Ascending aorta (tissue), 2 donors: ENCODE data around the gene ARHGDIB. TPM values are rescaled to one million over a fixed set of nuclear protein-coding genes. Genes with fewer than 3 reads are reported as not detected.

ENCODE experiments used
- DNase-seq, 2 donors: peaks; one replicate each; pipeline ENCODE4 v3.0.0-alpha.2; 2019; ENCODE audit warnings: low spot score in 2 of 2
- H3K27ac ChIP-seq, 2 donors: fragments of 200-600 bp; sonication (generic); one replicate each; pipeline ENCODE4 v1.5.1; 2016 to 2017; ENCODE audit warnings: mild to moderate bottlenecking in 1 of 2
- H3K27me3 ChIP-seq: fragments of 200-600 bp; sonication (generic); one replicate; pipeline ENCODE4 v1.5.1; 2017
- H3K36me3 ChIP-seq, 2 donors: fragments of 200-600 bp; sonication (generic); one replicate each; pipeline ENCODE4 v1.5.1; 2016
- H3K4me1 ChIP-seq, 2 donors: fragments of 200-600 bp; sonication (generic); one replicate each; pipeline ENCODE4 v1.5.1; 2016 to 2017; ENCODE audit warnings: mild to moderate bottlenecking in 1 of 2
- H3K4me3 ChIP-seq, 2 donors: fragments of 200-600 bp; sonication (generic); one replicate each; pipeline ENCODE4 v1.5.1; 2016 to 2017; ENCODE audit warnings: mild to moderate bottlenecking in 1 of 2
- H3K9me3 ChIP-seq, 2 donors: fragments of 200-600 bp; sonication (generic); one replicate each; pipeline ENCODE4 v1.5.1; 2016
- intact Hi-C: fragments of 100-400 bp; cut with DNase I; formaldehyde crosslinking; loops from one replicate; pipeline ENCODE4 v1.15.1; 2023
- total RNA-seq: library from RNA; depleted of rRNA; stranded (reverse); fragments of >200 nt; gene quantifications from one replicate; pipeline ENCODE4 v1.1.0, GENCODE V29; 2016
- TF ChIP-seq, protein P1 (sequence below), 3 experiments: fragments of 200-600 bp in 2 of 3; fragments of 450-650 bp in 1 of 3; sonication (generic) in 2 of 3; IDR thresholded peaks; one replicate each; pipeline ENCODE4 v1.5.1; 2016 to 2019; ENCODE audit warnings: antibody characterized with exemption in 3 of 3, mild to moderate bottlenecking in 1 of 3, moderate library complexity in 1 of 3

The ARHGDIB gene
- total RNA-seq, 1 donor from 2014 or later, result 87.1 TPM

DNA sequence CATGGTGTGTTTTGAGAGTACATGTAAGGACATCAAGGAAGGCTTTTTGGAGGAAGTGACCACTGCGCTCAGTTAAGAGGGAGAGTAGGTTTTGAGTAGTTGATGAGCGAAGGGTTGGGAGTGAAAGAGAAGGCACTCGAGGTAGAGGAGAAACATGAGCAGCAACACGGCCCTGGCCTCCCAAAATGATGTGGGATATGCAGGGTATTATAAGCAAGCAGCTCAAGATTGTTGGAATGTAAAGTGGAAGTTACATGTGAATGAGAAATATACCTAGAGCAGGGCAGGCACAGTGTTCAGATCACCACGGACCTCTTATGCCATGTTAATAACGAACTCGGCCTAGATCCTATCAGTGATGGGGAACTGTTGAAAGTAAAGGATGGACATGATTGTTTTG, 2.1 kb upstream of the ARHGDIB start:
- Histone ChIP-seq H3K9me3 (no peaks in the 10 kb centered on the region), H3K27me3 (no peaks in the 10 kb centered on the region), H3K27ac (no peak overlapping the region), H3K36me3 (no peaks in the 10 kb centered on the region), H3K4me3 (no peak overlapping the region), H3K4me1 (peaks cover 6 to 12% of the 10 kb centered on the region in 2 donors)
- intact Hi-C loops, result no loop called here
- DNase-seq, result no peak
- TF ChIP-seq, protein P1, sequence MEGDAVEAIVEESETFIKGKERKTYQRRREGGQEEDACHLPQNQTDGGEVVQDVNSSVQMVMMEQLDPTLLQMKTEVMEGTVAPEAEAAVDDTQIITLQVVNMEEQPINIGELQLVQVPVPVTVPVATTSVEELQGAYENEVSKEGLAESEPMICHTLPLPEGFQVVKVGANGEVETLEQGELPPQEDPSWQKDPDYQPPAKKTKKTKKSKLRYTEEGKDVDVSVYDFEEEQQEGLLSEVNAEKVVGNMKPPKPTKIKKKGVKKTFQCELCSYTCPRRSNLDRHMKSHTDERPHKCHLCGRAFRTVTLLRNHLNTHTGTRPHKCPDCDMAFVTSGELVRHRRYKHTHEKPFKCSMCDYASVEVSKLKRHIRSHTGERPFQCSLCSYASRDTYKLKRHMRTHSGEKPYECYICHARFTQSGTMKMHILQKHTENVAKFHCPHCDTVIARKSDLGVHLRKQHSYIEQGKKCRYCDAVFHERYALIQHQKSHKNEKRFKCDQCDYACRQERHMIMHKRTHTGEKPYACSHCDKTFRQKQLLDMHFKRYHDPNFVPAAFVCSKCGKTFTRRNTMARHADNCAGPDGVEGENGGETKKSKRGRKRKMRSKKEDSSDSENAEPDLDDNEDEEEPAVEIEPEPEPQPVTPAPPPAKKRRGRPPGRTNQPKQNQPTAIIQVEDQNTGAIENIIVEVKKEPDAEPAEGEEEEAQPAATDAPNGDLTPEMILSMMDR (IDR thresholded peaks at IDR 0.05), result no peak

DNA sequence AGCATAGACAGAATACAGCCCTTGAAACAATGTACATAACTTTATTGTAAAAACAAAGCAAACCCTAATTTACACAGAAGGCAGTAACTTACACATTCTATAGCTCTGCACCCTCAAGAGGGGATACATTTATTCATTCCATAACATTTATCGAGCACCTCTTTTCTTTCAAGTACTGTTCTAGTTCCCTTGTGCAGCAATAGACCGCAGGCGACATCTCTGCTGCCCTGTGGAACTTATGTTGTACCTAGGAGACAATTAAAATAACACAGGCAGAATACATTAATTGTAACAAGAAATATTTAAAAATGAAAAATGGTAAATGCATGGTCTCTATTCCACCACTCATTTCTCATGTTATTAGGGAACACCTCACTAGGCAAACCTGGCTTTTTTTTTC, 1.4 kb upstream of the ARHGDIB start:
- Histone ChIP-seq H3K4me3 (no peak overlapping the region), H3K27me3 (no peaks in the 10 kb centered on the region), H3K9me3 (no peaks in the 10 kb centered on the region), H3K4me1 (peaks cover 6 to 17% of the 10 kb centered on the region in 2 donors), H3K36me3 (no peaks in the 10 kb centered on the region), H3K27ac (no peak overlapping the region)
- intact Hi-C loops, result no loop called here
- TF ChIP-seq, protein P1 (IDR thresholded peaks at IDR 0.05), result no peak
- DNase-seq, result no peak

DNA sequence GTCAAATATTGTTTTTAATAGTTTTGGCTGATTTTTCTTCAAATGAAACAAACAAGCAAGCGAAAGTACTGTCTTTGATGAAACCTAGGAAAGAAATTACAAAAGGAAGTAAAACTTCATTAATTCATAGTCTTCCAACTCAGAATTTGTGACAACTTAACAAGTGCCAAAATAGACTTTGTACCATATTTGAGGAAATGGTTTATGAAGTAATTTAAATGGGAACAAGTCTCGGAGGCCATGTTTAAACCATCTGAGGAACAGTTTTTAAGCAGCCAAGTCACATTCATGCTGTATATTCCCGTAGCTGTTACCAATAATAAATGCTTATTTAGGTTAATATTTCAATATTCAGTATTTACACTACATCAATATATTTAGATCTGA, 745 bp upstream of the ARHGDIB start:
- intact Hi-C loops, result no loop called here
- Histone ChIP-seq H3K27ac (peak overlapping the region; percentile 70 to 78), H3K27me3 (no peaks in the 10 kb centered on the region), H3K4me3 (peak overlapping the region; percentile 52 to 66), H3K4me1 (peaks cover 6 to 24% of the 10 kb centered on the region in 2 donors), H3K36me3 (no peaks in the 10 kb centered on the region), H3K9me3 (no peaks in the 10 kb centered on the region)
- DNase-seq, result no peak
- TF ChIP-seq, protein P1 (IDR thresholded peaks at IDR 0.05), result no peak

DNA sequence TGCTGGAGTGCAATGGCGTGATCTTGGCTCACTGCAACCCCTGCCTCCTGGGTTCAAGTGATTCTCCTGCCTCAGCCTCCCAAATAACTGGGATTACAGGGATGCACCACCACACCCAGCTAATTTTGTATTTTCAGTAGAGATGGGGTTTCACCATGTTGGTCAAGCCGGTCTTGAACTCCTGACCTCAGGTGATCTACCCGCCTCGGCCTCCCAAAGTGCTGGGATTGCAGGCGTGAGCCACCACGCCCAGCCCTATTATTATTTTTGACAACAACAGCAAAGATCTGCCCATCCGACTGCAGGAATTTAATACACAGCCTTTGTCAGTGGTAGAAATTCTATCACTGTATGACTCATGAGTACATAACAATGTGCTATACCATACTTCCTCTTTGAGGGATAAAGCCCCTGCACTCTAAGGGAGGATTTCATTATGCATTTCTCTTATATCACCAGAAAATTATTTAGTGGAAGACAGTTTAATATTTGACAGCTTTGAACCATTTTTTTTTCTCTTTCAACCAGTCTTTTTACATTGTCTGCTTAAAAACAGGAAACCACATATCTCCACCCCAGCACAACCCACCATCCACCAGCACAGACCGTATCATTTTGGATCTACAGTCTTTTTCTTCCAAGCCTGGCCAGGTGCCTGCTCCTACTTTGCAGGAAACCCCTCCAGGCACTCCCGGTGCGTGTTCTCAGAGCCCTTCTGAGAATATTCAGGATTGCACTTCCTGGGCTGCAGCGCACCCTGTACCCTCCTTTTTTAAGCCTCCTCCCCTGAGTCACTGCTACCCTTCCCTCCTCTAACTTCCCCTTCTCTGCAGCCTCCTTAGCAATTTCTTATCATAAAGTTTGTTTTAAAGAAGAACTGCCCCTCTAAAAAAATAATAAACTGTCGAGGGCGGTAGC, 594 bp downstream of the ARHGDIB start:
- no peak for DNase-seq
- TF ChIP-seq, protein P1 (IDR thresholded peaks at IDR 0.05), result no peak
- Histone ChIP-seq H3K27ac (peak overlapping the region; percentile 70 to 78), H3K27me3 (no peaks in the 10 kb centered on the region), H3K4me3 (peak overlapping the region; percentile 52 to 66), H3K4me1 (peaks cover 6 to 24% of the 10 kb centered on the region in 2 donors), H3K9me3 (no peaks in the 10 kb centered on the region), H3K36me3 (no peaks in the 10 kb centered on the region)
- intact Hi-C loops, result no loop called here

DNA sequence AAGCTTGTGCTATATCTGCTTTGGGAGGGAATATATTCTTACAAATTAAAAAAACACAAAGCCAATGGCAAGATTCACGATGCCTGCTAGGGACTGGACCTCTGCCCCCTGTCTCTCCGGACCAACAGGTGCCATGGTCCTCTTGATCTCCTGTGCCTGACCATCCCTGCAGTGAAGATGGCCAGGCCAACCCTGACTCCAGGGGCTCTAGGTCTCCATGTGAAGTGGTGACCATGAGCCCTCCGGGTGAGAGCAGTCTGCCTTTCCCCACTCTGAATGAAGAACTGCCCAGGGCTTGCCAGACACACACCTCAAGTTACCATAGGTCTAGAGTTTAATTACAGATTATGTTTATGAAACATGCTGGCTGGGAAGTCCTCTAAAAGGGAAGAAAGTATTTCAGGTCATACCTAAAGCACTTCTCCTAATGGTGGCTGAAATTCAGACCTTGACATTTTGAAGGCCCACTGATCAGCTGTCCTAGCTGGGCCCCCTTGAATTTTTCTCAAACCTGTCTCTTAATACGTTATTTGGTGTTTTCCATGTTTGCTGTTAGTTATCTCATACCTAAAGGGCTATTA, 1.4 kb downstream of the ARHGDIB start:
- TF ChIP-seq, protein P1 (IDR thresholded peaks at IDR 0.05), result no peak
- Histone ChIP-seq H3K9me3 (no peaks in the 10 kb centered on the region), H3K4me1 (peaks cover 6 to 24% of the 10 kb centered on the region in 2 donors), H3K36me3 (no peaks in the 10 kb centered on the region), H3K4me3 (peak overlapping the region; percentile 52 to 66), H3K27me3 (no peaks in the 10 kb centered on the region), H3K27ac (peak overlapping the region; percentile 70 to 78)
- intact Hi-C loops, result no loop called here
- no peak for DNase-seq
